ENCODE measurements around the gene PER2.
"Not testable (repeated sequence)": the region's sequence is repeated elsewhere in the genome, so short reads cannot be mapped to it uniquely, and the experiment has no call there.

PER2 gene

GRCh38 chr2:238287737-238288649, at the start of gene PER2:
Gene PER2, minus strand, starts transcription at chr2:238288610. Its CDS starts 10,674 bp downstream, at chr2:238277936.
- in situ Hi-C loops (cut with HindIII; ENCODE audit: low sequenced_read_pairs) = no loop called here

- in situ Hi-C loops (cut with HindIII; ENCODE audit: low sequenced_read_pairs) = no loop called here
These were observed 49.4 kb upstream of the PER2 start for GRCh38 chr2:238337846-238338245.

GRCh38 chr2:238336793-238337444, 48.5 kb upstream of the PER2 start:
- in situ Hi-C loops (cut with HindIII; ENCODE audit: low sequenced_read_pairs) = no loop called here

- in situ Hi-C loops (cut with HindIII; ENCODE audit: low sequenced_read_pairs) = no loop called here
These were observed 47.7 kb upstream of the PER2 start for GRCh38 chr2:238336151-238336550.

GRCh38 chr2:238335591-238335990, 47.2 kb upstream of the PER2 start:
- in situ Hi-C loops (cut with HindIII; ENCODE audit: low sequenced_read_pairs) = not testable (repeated sequence)

- in situ Hi-C loops (cut with HindIII; ENCODE audit: low sequenced_read_pairs) = no loop called here
These were observed 46.5 kb upstream of the PER2 start for GRCh38 chr2:238334885-238335284.

GRCh38 chr2:238331916-238332315, 43.5 kb upstream of the PER2 start:
- in situ Hi-C loops (cut with HindIII; ENCODE audit: low sequenced_read_pairs) = no loop called here

- in situ Hi-C loops (cut with HindIII; ENCODE audit: low sequenced_read_pairs) = no loop called here
These were observed 42.0 kb upstream of the PER2 start for GRCh38 chr2:238330391-238330790.

GRCh38 chr2:238327751-238328150, 39.3 kb upstream of the PER2 start:
- in situ Hi-C loops (cut with HindIII; ENCODE audit: low sequenced_read_pairs) = no loop called here

- in situ Hi-C loops (cut with HindIII; ENCODE audit: low sequenced_read_pairs) = no loop called here
These were observed 38.5 kb upstream of the PER2 start for GRCh38 chr2:238326801-238327365.

- in situ Hi-C loops (cut with HindIII; ENCODE audit: low sequenced_read_pairs) = no loop called here
These were observed 37.3 kb upstream of the PER2 start for GRCh38 chr2:238325694-238326093.

GRCh38 chr2:238324248-238324647, 35.8 kb upstream of the PER2 start:
- in situ Hi-C loops (cut with HindIII; ENCODE audit: low sequenced_read_pairs) = not testable (repeated sequence)

- in situ Hi-C loops (cut with HindIII; ENCODE audit: low sequenced_read_pairs) = no loop called here
These were observed 33.6 kb upstream of the PER2 start for GRCh38 chr2:238322001-238322411.

GRCh38 chr2:238321467-238321866, 33.1 kb upstream of the PER2 start:
- in situ Hi-C loops (cut with HindIII; ENCODE audit: low sequenced_read_pairs) = no loop called here

GRCh38 chr2:238320648-238321281, 32.4 kb upstream of the PER2 start:
- in situ Hi-C loops (cut with HindIII; ENCODE audit: low sequenced_read_pairs) = no loop called here

- in situ Hi-C loops (cut with HindIII; ENCODE audit: low sequenced_read_pairs) = no loop called here
These were observed 31.8 kb upstream of the PER2 start, which contains the start of gene TRAF3IP1 for GRCh38 chr2:238320246-238320647. Gene TRAF3IP1, plus strand, starts transcription at chr2:238320518. Its CDS starts 145 bp downstream, at chr2:238320663.

- in situ Hi-C loops (cut with HindIII; ENCODE audit: low sequenced_read_pairs) = no loop called here
These were observed 26.7 kb upstream of the PER2 start for GRCh38 chr2:238315031-238315595.

- in situ Hi-C loops (cut with HindIII; ENCODE audit: low sequenced_read_pairs) = no loop called here
These were observed 26.2 kb upstream of the PER2 start for GRCh38 chr2:238314576-238314975.

GRCh38 chr2:238313991-238314350, 25.6 kb upstream of the PER2 start:
- in situ Hi-C loops (cut with HindIII; ENCODE audit: low sequenced_read_pairs) = no loop called here

- in situ Hi-C loops (cut with HindIII; ENCODE audit: low sequenced_read_pairs) = no loop called here
These were observed 25.0 kb upstream of the PER2 start for GRCh38 chr2:238313289-238313990.

Data from DLD1 (cell line).